B cell (primary cell): ENCODE results near the gene KRTAP10-5. TPM values are rescaled to one million over a fixed set of nuclear protein-coding genes. Genes with fewer than 3 reads are reported as not detected.

Source experiments
- ATAC-seq: fragments of 200-7000 bp; cut with Tn5 transposase; one replicate; pipeline ENCODE4 v1.10.0; 2021; ENCODE audit warnings: low read depth, mild to moderate bottlenecking, moderate number of reproducible peaks, moderate library complexity
- CTCF ChIA-PET: fragments of 350-600 bp; sonication (Branson Sonifier 250); formaldehyde crosslinking; loops from one replicate; lab custom pipeline; 2021; ENCODE audit warnings: antibody characterized with exemption, inconsistent platforms; lab: Charles Lee
- POLR2A ChIA-PET: fragments of 350-600 bp; sonication (Branson Sonifier 250); formaldehyde crosslinking; loops from one replicate; lab custom pipeline; 2021; ENCODE audit warnings: antibody characterized with exemption; lab: Charles Lee
- DNase-seq: peaks from one replicate; pipeline ENCODE4 v3.0.0; 2013
- H2AFZ ChIP-seq: 2 replicates; pipeline ENCODE4 v1.6.1; 2012; ENCODE audit warnings: mild to moderate bottlenecking, low read depth, low read length; ENCODE audit not compliant: insufficient read depth, poor library complexity, severe bottlenecking
- H3K27ac ChIP-seq, 2 donors: 1 replicate in 1 of 2; 2 replicates in 1 of 2; pipeline ENCODE4 v1.5.1; 2012 to 2013; ENCODE audit warnings: low read length in 2 of 2, mild to moderate bottlenecking in 2 of 2, moderate library complexity in 1 of 2
- H3K27me3 ChIP-seq, 4 experiments: fragments of 200-600 bp in 1 of 4; sonication (generic) in 1 of 4; replicated peaks in 1 of 4; 1 replicate in 2 of 4; 2 replicates in 2 of 4; pipeline versions ENCODE4 v1.6.1 to v1.7.0; 2013 to 2016; ENCODE audit warnings: low read length in 3 of 4, mild to moderate bottlenecking in 2 of 4, mixed read lengths in 1 of 4, moderate library complexity in 1 of 4; ENCODE audit not compliant: insufficient read depth in 4 of 4, control insufficient read depth in 3 of 4; ENCODE audit errors: control extremely low read depth in 1 of 4
- H3K36me3 ChIP-seq, 2 experiments: replicated peaks in 1 of 2; 1 replicate in 1 of 2; 2 replicates in 1 of 2; pipeline versions ENCODE4 v1.6.1 to v1.7.1; 2013; ENCODE audit warnings: low read length in 1 of 2; ENCODE audit not compliant: insufficient read depth in 2 of 2, control insufficient read depth in 1 of 2; ENCODE audit errors: control extremely low read depth in 1 of 2, extremely low read depth in 1 of 2
- H3K4me1 ChIP-seq, 2 donors: fragments of 200-600 bp in 1 of 2; sonication (generic) in 1 of 2; 1 replicate in 1 of 2; 2 replicates in 1 of 2; pipeline versions ENCODE4 v1.5.1 to v1.6.1; 2013 to 2017; ENCODE audit warnings: low read length in 2 of 2; ENCODE audit not compliant: control insufficient read depth in 2 of 2, insufficient read depth in 2 of 2
- H3K4me2 ChIP-seq: replicated peaks from 2 replicates; pipeline ENCODE3; 2012; ENCODE audit warnings: mild to moderate bottlenecking, low read depth, low read length; ENCODE audit not compliant: poor library complexity, severe bottlenecking
- H3K4me3 ChIP-seq, 5 experiments: fragments of 200-600 bp in 1 of 5; sonication (generic) in 1 of 5; 1 replicate in 3 of 5; 2 replicates in 2 of 5; pipeline versions ENCODE4 v1.5.1 to v1.7.0; 2011 to 2016; ENCODE audit warnings: low read length in 4 of 5, mild to moderate bottlenecking in 4 of 5, low read depth in 2 of 5, control low read depth in 1 of 5, moderate library complexity in 1 of 5; ENCODE audit not compliant: insufficient read depth in 1 of 5; ENCODE audit errors: control extremely low read depth in 1 of 5, extremely low read depth in 1 of 5
- H3K79me2 ChIP-seq: fragments of 200-600 bp; sonication (generic); one replicate; pipeline ENCODE4 v1.6.0; 2016; ENCODE audit warnings: low read length; ENCODE audit not compliant: control insufficient read depth, insufficient read depth
- H3K9ac ChIP-seq: fragments of 200-600 bp; sonication (generic); 2 replicates; pipeline ENCODE4 v1.6.1; 2017; ENCODE audit warnings: mild to moderate bottlenecking, low read length, moderate library complexity
- H3K9me3 ChIP-seq, 3 donors: one replicate each; pipeline versions ENCODE4 v1.6.1 to v1.7.1; 2013; ENCODE audit warnings: low read length in 2 of 3; ENCODE audit not compliant: control insufficient read depth in 2 of 3, insufficient read depth in 1 of 3; ENCODE audit errors: control extremely low read depth in 1 of 3
- H4K20me1 ChIP-seq: 2 replicates; pipeline ENCODE4 v1.6.0; 2012; ENCODE audit warnings: mild to moderate bottlenecking, low read length; ENCODE audit not compliant: insufficient read depth, control insufficient read depth, poor library complexity, severe bottlenecking
- H3K27ac Mint-ChIP-seq: one replicate; pipeline ENCODE4 v1.8.0; 2021; ENCODE audit warnings: mixed read lengths
- H3K27me3 Mint-ChIP-seq: one replicate; pipeline ENCODE4 v1.8.0; 2021; ENCODE audit warnings: mixed read lengths
- H3K4me1 Mint-ChIP-seq: one replicate; pipeline ENCODE4 v1.8.0; 2021; ENCODE audit warnings: mixed read lengths
- H3K4me3 Mint-ChIP-seq: one replicate; pipeline ENCODE4 v1.8.0; 2021; ENCODE audit warnings: mixed read lengths
- H3K9me3 Mint-ChIP-seq: one replicate; pipeline ENCODE4 v1.8.0; 2022; ENCODE audit warnings: mixed read lengths; ENCODE audit not compliant: insufficient read depth
- EZH2 ChIP-seq: IDR thresholded peaks from 2 replicates; pipeline ENCODE4 v1.6.1; 2012; ENCODE audit warnings: borderline replicate concordance, low read depth, mild to moderate bottlenecking, moderate library complexity, low read length; ENCODE audit not compliant: insufficient read depth, poor library complexity, severe bottlenecking
- WGBS: methylation state at CpG from one replicate; pipeline ENCODE4 v1.1.5; 2013; ENCODE audit warnings: missing lambda C conversion rate; ENCODE audit not compliant: insufficient coverage; 5-methylcytosine and 5-hydroxymethylcytosine counted together
- intact Hi-C: fragments of 100-400 bp; cut with micrococcal nuclease; formaldehyde crosslinking; loops from one replicate; pipeline ENCODE4 v1.10.0; 2022
- polyA plus RNA-seq: library from polyadenylated mRNA; depleted of rRNA; stranded (reverse); fragments of >200 nt; gene quantifications from 2 replicates; pipeline ENCODE4 v1.2.3, GENCODE V29; 2012
- total RNA-seq, 2 donors: library from RNA; stranded (reverse); fragments of 120-200 nt in 1 of 2; gene quantifications; 1 replicate in 1 of 2; 2 replicates in 1 of 2; pipeline versions ENCODE4 v1.2.3 to v1.2.4, GENCODE V29; 2013 to 2022
- TF ChIP-seq, protein P1 (sequence below): fragments of 200-600 bp; IDR thresholded peaks from one replicate; pipeline ENCODE4 v1.8.0; 2022; ENCODE audit warnings: antibody characterized with exemption, mild to moderate bottlenecking

Gene KRTAP10-5
- total and polyA plus RNA-seq, 2 donors (not counting 1 experiment from before 2014, with no cell fraction given) = not detected

DNA sequence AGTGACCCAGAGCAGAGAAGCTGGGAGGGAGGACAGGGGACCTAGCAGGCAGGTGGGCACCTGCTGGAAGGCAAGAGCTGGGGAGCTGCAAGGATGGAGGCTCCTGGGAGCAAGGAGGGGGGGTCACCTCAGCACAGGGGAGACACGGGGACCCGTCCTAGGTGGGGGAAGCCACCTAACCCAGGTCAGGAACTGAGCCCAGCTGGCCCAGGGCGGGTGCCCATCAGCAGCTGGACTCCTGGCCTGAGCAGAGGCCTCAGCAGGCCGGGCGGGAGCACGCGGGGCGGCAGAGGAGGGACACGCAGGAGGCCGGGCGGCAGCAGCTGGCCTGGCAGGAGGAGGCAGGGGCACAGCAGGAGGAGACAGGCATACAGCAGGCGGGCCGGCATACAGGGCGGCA, 41.4 kb downstream of the KRTAP10-5 start:
- Histone ChIP-seq H3K9me3 (peaks cover 1 to 15% (median 3%) of the 10 kb centered on the region in 3 donors), H3K79me2 (no peaks in the 10 kb centered on the region), H3K27ac (no peak overlapping the region), H3K4me3 (no peak overlapping the region), H4K20me1 (no peaks in the 10 kb centered on the region), H2AFZ (no peak overlapping the region), H3K9ac (no peak overlapping the region), H3K27me3 (peaks cover 0 to 2% (median 0%) of the 10 kb centered on the region in 4 experiments), H3K4me1 (no peaks in the 10 kb centered on the region), H3K36me3 (no peaks in the 10 kb centered on the region), H3K4me2 (no peak overlapping the region)
- ChIA-PET POLR2A (no interaction called here), CTCF (no interaction called here)
- Mint-ChIP-seq H3K27me3 (peaks cover 19% of the 10 kb centered on the region), H3K4me3 (no peak overlapping the region), H3K27ac (no peak overlapping the region), H3K9me3 (no peaks in the 10 kb centered on the region), H3K4me1 (no peaks in the 10 kb centered on the region)
- 74% methylated on average over 14 of the region's 14 CpGs for WGBS
- ATAC-seq (no peak), DNase-seq (no peak)
- intact Hi-C loops = no loop called here
- TF ChIP-seq, protein P1, sequence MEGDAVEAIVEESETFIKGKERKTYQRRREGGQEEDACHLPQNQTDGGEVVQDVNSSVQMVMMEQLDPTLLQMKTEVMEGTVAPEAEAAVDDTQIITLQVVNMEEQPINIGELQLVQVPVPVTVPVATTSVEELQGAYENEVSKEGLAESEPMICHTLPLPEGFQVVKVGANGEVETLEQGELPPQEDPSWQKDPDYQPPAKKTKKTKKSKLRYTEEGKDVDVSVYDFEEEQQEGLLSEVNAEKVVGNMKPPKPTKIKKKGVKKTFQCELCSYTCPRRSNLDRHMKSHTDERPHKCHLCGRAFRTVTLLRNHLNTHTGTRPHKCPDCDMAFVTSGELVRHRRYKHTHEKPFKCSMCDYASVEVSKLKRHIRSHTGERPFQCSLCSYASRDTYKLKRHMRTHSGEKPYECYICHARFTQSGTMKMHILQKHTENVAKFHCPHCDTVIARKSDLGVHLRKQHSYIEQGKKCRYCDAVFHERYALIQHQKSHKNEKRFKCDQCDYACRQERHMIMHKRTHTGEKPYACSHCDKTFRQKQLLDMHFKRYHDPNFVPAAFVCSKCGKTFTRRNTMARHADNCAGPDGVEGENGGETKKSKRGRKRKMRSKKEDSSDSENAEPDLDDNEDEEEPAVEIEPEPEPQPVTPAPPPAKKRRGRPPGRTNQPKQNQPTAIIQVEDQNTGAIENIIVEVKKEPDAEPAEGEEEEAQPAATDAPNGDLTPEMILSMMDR = no peak
- no peak for TF ChIP-seq EZH2

DNA sequence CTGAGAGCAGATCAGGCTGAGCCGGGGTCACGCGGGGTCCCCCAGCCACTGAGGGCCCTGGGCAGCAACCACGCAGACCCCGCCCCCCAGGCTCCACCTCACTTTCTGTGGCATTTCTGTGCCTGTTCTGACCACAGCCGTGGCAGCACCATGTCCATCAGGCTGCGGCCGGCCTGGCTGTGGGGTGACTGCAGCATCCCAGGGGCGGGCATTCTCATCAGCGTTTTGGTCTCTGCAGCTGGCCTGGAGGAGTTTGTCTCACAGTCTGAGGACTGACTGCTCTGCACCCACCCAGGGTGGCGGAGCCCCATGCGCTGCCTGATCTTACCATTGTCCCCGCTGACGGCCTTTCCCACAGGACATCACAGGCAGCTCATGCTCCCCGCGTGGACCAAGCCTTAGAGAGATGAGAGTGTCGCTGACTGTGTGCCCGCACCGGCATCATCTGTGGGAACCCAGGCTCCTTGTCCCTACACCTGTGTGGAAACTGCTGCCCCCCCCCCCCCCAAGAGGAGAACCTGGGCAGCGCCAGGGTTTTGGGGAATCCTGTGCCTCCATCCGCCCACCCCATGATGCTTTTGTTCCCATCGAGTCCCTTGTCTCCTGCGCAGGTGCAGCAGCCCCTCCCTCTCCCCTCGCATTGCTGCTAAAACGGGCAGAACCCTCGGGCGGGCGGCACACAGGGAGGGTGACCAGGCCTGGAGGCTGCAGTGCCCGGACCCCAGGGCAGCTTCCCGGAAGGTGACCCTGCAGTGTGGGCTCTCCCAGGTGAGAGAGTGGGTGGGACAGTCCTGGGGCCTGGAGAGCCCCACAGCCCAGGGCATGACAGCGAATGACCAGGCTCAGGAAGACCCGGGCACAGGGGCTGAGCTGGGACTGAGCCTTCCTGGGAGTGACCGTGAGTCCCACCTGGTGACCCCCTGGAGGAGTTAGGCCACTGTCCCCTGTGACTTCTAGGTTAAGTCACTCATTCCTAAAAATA, 42.2 kb downstream of the KRTAP10-5 start:
- no peak overlapping the region for H3K27ac Mint-ChIP-seq
- WGBS = 97% methylated on average over 26 of the region's 33 CpGs
- H3K4me3 Mint-ChIP-seq = no peak overlapping the region
- no peaks in the 10 kb centered on the region for H3K9me3 Mint-ChIP-seq
- H3K4me2 ChIP-seq = no peak overlapping the region
- H2AFZ ChIP-seq = no peak overlapping the region
- no peaks in the 10 kb centered on the region for H3K79me2 ChIP-seq
- no peak for DNase-seq
- no peak overlapping the region for H3K27ac ChIP-seq
- H4K20me1 ChIP-seq = no peaks in the 10 kb centered on the region
- CTCF ChIA-PET = no interaction called here
- no peaks in the 10 kb centered on the region for H3K27me3 ChIP-seq
- no peak overlapping the region for H3K9ac ChIP-seq
- POLR2A ChIA-PET = no interaction called here
- TF ChIP-seq EZH2 = no peak
- TF ChIP-seq, protein P1 = no peak
- H3K27me3 Mint-ChIP-seq = peaks cover 19% of the 10 kb centered on the region
- H3K4me3 ChIP-seq = no peak overlapping the region
- H3K4me1 ChIP-seq = no peaks in the 10 kb centered on the region
- no peaks in the 10 kb centered on the region for H3K36me3 ChIP-seq
- peaks cover 1 to 15% (median 3%) of the 10 kb centered on the region in 3 donors for H3K9me3 ChIP-seq
- no peak for ATAC-seq
- no peaks in the 10 kb centered on the region for H3K4me1 Mint-ChIP-seq
- intact Hi-C loops = no loop called here
